Loucy (cell line): ENCODE measurements around the gene MRTO4.
"Not testable (repeated sequence)": the region's sequence is repeated elsewhere in the genome, so short reads cannot be mapped to it uniquely, and the experiment has no call there.

Experiments
- H2AFZ ChIP-seq: fragments of 200-600 bp; sonication (generic); 2 replicates; pipeline ENCODE4 v1.6.0; 2016; ENCODE audit warnings: antibody characterized with exemption, mild to moderate bottlenecking, low read length, moderate library complexity
- H3F3A ChIP-seq: fragments of 200-600 bp; 2 replicates; pipeline ENCODE4 v1.6.0; 2016; ENCODE audit warnings: antibody characterized with exemption, low read depth, mild to moderate bottlenecking
- H3K27me3 ChIP-seq: fragments of 200-600 bp; sonication (generic); 2 replicates; pipeline ENCODE4 v1.6.1; 2014; ENCODE audit warnings: low read length, mild to moderate bottlenecking; ENCODE audit not compliant: insufficient read depth, poor library complexity, severe bottlenecking
- H3K36me3 ChIP-seq: fragments of 200-600 bp; sonication (generic); 2 replicates; pipeline ENCODE4 v1.6.1; 2016; ENCODE audit warnings: low read length; ENCODE audit not compliant: insufficient read depth
- H3K4me1 ChIP-seq: fragments of 200-600 bp; sonication (generic); 2 replicates; pipeline ENCODE4 v1.5.1; 2014; ENCODE audit warnings: low read length, mild to moderate bottlenecking; ENCODE audit not compliant: insufficient read depth, poor library complexity, severe bottlenecking
- H3K4me2 ChIP-seq: fragments of 200-600 bp; sonication (generic); 2 replicates; pipeline ENCODE4 v1.6.0; 2014; ENCODE audit warnings: antibody characterized with exemption, low read length, low read depth, mild to moderate bottlenecking; ENCODE audit not compliant: poor library complexity, severe bottlenecking
- H3K4me3 ChIP-seq: fragments of 200-600 bp; sonication (generic); 2 replicates; pipeline ENCODE4 v1.5.1; 2014; ENCODE audit warnings: low read length, mild to moderate bottlenecking, mixed read lengths; ENCODE audit not compliant: poor library complexity, severe bottlenecking
- H3K79me2 ChIP-seq: fragments of 200-600 bp; sonication (generic); 2 replicates; pipeline ENCODE4 v1.6.1; 2014; ENCODE audit warnings: low read length; ENCODE audit not compliant: insufficient read depth
- H3K9ac ChIP-seq: fragments of 200-600 bp; sonication (generic); 2 replicates; pipeline ENCODE4 v1.6.0; 2014; ENCODE audit warnings: mild to moderate bottlenecking, low read depth, low read length, moderate library complexity; ENCODE audit not compliant: poor library complexity, severe bottlenecking
- H3K9me2 ChIP-seq: fragments of 200-600 bp; sonication (generic); replicated peaks from 2 replicates; pipeline ENCODE4 v1.6.1; 2016; ENCODE audit warnings: low read depth, low read length, mixed read lengths
- H3K9me3 ChIP-seq: fragments of 200-600 bp; sonication (generic); 2 replicates; pipeline ENCODE4 v1.6.1; 2014; ENCODE audit warnings: mild to moderate bottlenecking, antibody characterized with exemption, low read length, low read depth; ENCODE audit not compliant: insufficient read depth
- H4K20me1 ChIP-seq: fragments of 200-600 bp; sonication (generic); 2 replicates; pipeline ENCODE4 v1.6.0; 2014; ENCODE audit warnings: antibody characterized with exemption, low read length, mild to moderate bottlenecking; ENCODE audit not compliant: insufficient read depth, poor library complexity, severe bottlenecking
- CTCF ChIP-seq: fragments of 200-600 bp; sonication (generic); conservative IDR thresholded peaks from 2 replicates; pipeline ENCODE4 v1.5.1; 2014; ENCODE audit warnings: mild to moderate bottlenecking, antibody characterized with exemption, low read length
- EZH2phosphoT487 ChIP-seq: fragments of 200-600 bp; IDR thresholded peaks from 2 replicates; pipeline ENCODE4 v1.6.1; 2018; ENCODE audit warnings: antibody characterized with exemption, mild to moderate bottlenecking, moderate library complexity, borderline replicate concordance

The MRTO4 gene

GRCh38 chr1:19222979-19223824, 28.4 kb upstream of the MRTO4 start:
- H3F3A ChIP-seq: no peaks in the 10 kb centered on the region
- peaks cover 89% of the 10 kb centered on the region; the same call in 1 of the 2 replicates for H3K36me3 ChIP-seq
- no peaks in the 10 kb centered on the region for H3K9me3 ChIP-seq
- H3K9ac ChIP-seq: no peak overlapping the region
- H3K9me2 ChIP-seq: no peaks in the 10 kb centered on the region
- H3K4me3 ChIP-seq: no peak overlapping the region
- no peaks in the 10 kb centered on the region for H3K79me2 ChIP-seq
- H3K27me3 ChIP-seq: no peaks in the 10 kb centered on the region
- no peaks in the 10 kb centered on the region for H3K4me1 ChIP-seq
- TF ChIP-seq CTCF (no peak), EZH2phosphoT487 (no peak)
- no peaks in the 10 kb centered on the region for H4K20me1 ChIP-seq
- H2AFZ ChIP-seq: no peak overlapping the region
- no peak overlapping the region for H3K4me2 ChIP-seq

- Histone ChIP-seq H3K36me3 (peaks cover 92% of the 10 kb centered on the region; the same call in 1 of the 2 replicates), H4K20me1 (no peaks in the 10 kb centered on the region)
These were observed 22.4 kb upstream of the MRTO4 start for GRCh38 chr1:19229229-19229628.

GRCh38 chr1:19229828-19230325, 21.7 kb upstream of the MRTO4 start:
- Histone ChIP-seq H3K79me2 (no peaks in the 10 kb centered on the region), H3K9me3 (no peaks in the 10 kb centered on the region), H4K20me1 (no peaks in the 10 kb centered on the region), H3K4me3 (no peak overlapping the region), H3K27me3 (no peaks in the 10 kb centered on the region), H2AFZ (no peak overlapping the region), H3K4me1 (no peaks in the 10 kb centered on the region), H3K36me3 (peaks cover 90% of the 10 kb centered on the region; the same call in 1 of the 2 replicates), H3K9me2 (no peaks in the 10 kb centered on the region), H3K9ac (no peak overlapping the region), H3K4me2 (no peak overlapping the region), H3F3A (no peaks in the 10 kb centered on the region)
- TF ChIP-seq CTCF: no peak
- TF ChIP-seq EZH2phosphoT487: no peak

More at GRCh38 chr1:19229229-19229628, 22.4 kb upstream of the MRTO4 start:
- TF ChIP-seq CTCF (no peak), EZH2phosphoT487 (no peak)
- Histone ChIP-seq H3K4me1 (no peaks in the 10 kb centered on the region), H3K9ac (no peak overlapping the region), H3K4me2 (no peak overlapping the region), H3K4me3 (no peak overlapping the region), H3K79me2 (no peaks in the 10 kb centered on the region), H3K27me3 (no peaks in the 10 kb centered on the region), H3K9me3 (no peaks in the 10 kb centered on the region), H2AFZ (no peak overlapping the region), H3K9me2 (no peaks in the 10 kb centered on the region), H3F3A (no peaks in the 10 kb centered on the region)

GRCh38 chr1:19231736-19232523, 19.7 kb upstream of the MRTO4 start:
- H4K20me1 ChIP-seq, H3K4me2 ChIP-seq, H2AFZ ChIP-seq, H3K4me3 ChIP-seq, H3K9me2 ChIP-seq, H3K27me3 ChIP-seq, H3F3A ChIP-seq, H3K9ac ChIP-seq, H3K9me3 ChIP-seq, H3K4me1 ChIP-seq, H3K79me2 ChIP-seq: not testable (repeated sequence)
- H3K36me3 ChIP-seq: peaks cover 76% of the 10 kb centered on the region; the same call in 1 of the 2 replicates
